AG04450 (cell line): ENCODE results near the gene C8G. TPM values are rescaled to one million over a fixed set of nuclear protein-coding genes. Genes with fewer than 3 reads are reported as not detected.

Experiments used
- CTCF ChIA-PET: fragments of 300-600, 350-600 bp; formaldehyde crosslinking; extraction: SDS; loops from one replicate; lab custom pipeline; 2022; ENCODE audit warnings: antibody characterized with exemption, inconsistent platforms; lab: Charles Lee
- POLR2A ChIA-PET: fragments of 350-600 bp; formaldehyde crosslinking; extraction: SDS; loops from one replicate; lab custom pipeline; 2021; ENCODE audit warnings: antibody characterized with exemption, inconsistent platforms; lab: Yijun Ruan, JAX
- DNase-seq: peaks from one replicate; pipeline ENCODE4 v3.0.0-alpha.2; 2011; ENCODE audit warnings: low read depth, low spot score
- H3K27ac ChIP-seq: one replicate; pipeline ENCODE4 v1.5.1; 2012; ENCODE audit warnings: low read depth, low read length, control low read depth
- H3K27me3 ChIP-seq: one replicate; pipeline ENCODE4 v1.6.0; 2012; ENCODE audit warnings: low read length; ENCODE audit not compliant: control insufficient read depth, insufficient read depth
- H3K4me3 ChIP-seq: 2 replicates; pipeline ENCODE4 v1.5.1; 2011; ENCODE audit warnings: mild to moderate bottlenecking, low read depth, low read length, control low read depth
- H3K9me3 ChIP-seq: 2 replicates; pipeline ENCODE4 v1.5.1; 2012; ENCODE audit warnings: low read length; ENCODE audit not compliant: control insufficient read depth, insufficient read depth
- CTCF ChIP-seq: IDR thresholded peaks from 2 replicates; pipeline ENCODE4 v1.5.1; 2011; ENCODE audit warnings: low read depth, low read length, control low read depth, inconsistent platforms
- polyA plus RNA-seq: library from polyadenylated mRNA; depleted of rRNA; stranded (reverse); fragments of >200 nt; gene quantifications from 2 replicates; pipeline ENCODE4 v1.2.3, GENCODE V29; 2011

The C8G gene
- polyA plus RNA-seq, 1 experiment = 0.41 TPM

GRCh38 chr9:136927343-136928271, 17.4 kb upstream of the C8G start:
- no peak overlapping the region for H3K4me3 ChIP-seq
- H3K27ac ChIP-seq = no peak overlapping the region
- DNase-seq = no peak
- no peak for TF ChIP-seq CTCF
- no peaks in the 10 kb centered on the region; the same call in 1 of the 2 replicates for H3K9me3 ChIP-seq
- CTCF ChIA-PET = no interaction called here
- POLR2A ChIA-PET = no interaction called here
- no peaks in the 10 kb centered on the region for H3K27me3 ChIP-seq

- H3K27me3 ChIP-seq = no peaks in the 10 kb centered on the region
- no peak overlapping the region for H3K27ac ChIP-seq
- ChIA-PET POLR2A (no interaction called here), CTCF (no interaction called here)
- DNase-seq = no peak
- no peaks in the 10 kb centered on the region; the same call in 1 of the 2 replicates for H3K9me3 ChIP-seq
- H3K4me3 ChIP-seq = no peak overlapping the region
- no peak for TF ChIP-seq CTCF
These were observed 16.5 kb upstream of the C8G start for GRCh38 chr9:136928591-136928990.

GRCh38 chr9:136930014-136930413, 15.0 kb upstream of the C8G start:
- H3K4me3 ChIP-seq = no peak overlapping the region
- no peaks in the 10 kb centered on the region; the same call in none of the 2 replicates for H3K9me3 ChIP-seq
- no peak overlapping the region for H3K27ac ChIP-seq
- DNase-seq = no peak
- TF ChIP-seq CTCF = no peak
- POLR2A ChIA-PET = no interaction called here
- no peaks in the 10 kb centered on the region for H3K27me3 ChIP-seq
- CTCF ChIA-PET = no interaction called here

- TF ChIP-seq CTCF = no peak
- ChIA-PET CTCF (no interaction called here), POLR2A (interaction anchor here (0.7 kb wide), 1 partner anchor 11 kb away, joined by 6 read pairs; no protein-coding TSS in a partner anchor)
- H3K4me3 ChIP-seq = no peak overlapping the region
- no peaks in the 10 kb centered on the region; the same call in none of the 2 replicates for H3K9me3 ChIP-seq
- H3K27ac ChIP-seq = no peak overlapping the region
- no peaks in the 10 kb centered on the region for H3K27me3 ChIP-seq
- DNase-seq = no peak
These were observed 13.4 kb upstream of the C8G start for GRCh38 chr9:136931611-136932130.

GRCh38 chr9:136934277-136934676, 10.8 kb upstream of the C8G start:
- H3K27me3 ChIP-seq = no peaks in the 10 kb centered on the region
- ChIA-PET POLR2A (no interaction called here), CTCF (no interaction called here)
- no peak overlapping the region for H3K4me3 ChIP-seq
- no peak for DNase-seq
- H3K27ac ChIP-seq = no peak overlapping the region
- no peaks in the 10 kb centered on the region; the same call in none of the 2 replicates for H3K9me3 ChIP-seq
- no peak for TF ChIP-seq CTCF
